Gastrocnemius medialis (tissue), 4 donors: ENCODE measurements around the gene RBM6. TPM values are rescaled to one million over a fixed set of nuclear protein-coding genes. Genes with fewer than 3 reads are reported as not detected.

ENCODE experiments used
- ATAC-seq, 2 donors: fragments of 150-250 bp; one replicate each; pipeline ENCODE4 v1.9.1; 2016
- DNase-seq, 2 donors: peaks; one replicate each; pipeline ENCODE4 v3.0.0-alpha.2; 2019
- H3K27ac ChIP-seq, 4 donors: fragments of 200-600 bp; sonication (generic); 1 replicate in 1 of 4; 2 replicates in 3 of 4; pipeline ENCODE4 v1.5.1; 2016 to 2018; ENCODE audit warnings: mild to moderate bottlenecking in 2 of 4, moderate library complexity in 1 of 4
- H3K27me3 ChIP-seq, 3 donors: fragments of 200-600 bp; sonication (generic) in 2 of 3; 1 replicate in 1 of 3; 2 replicates in 2 of 3; pipeline versions ENCODE4 v1.5.1 to v1.6.0; 2016 to 2019; ENCODE audit warnings: mild to moderate bottlenecking in 1 of 3, moderate library complexity in 1 of 3
- H3K36me3 ChIP-seq, 2 donors: fragments of 200-600 bp; sonication (generic) in 1 of 2; one replicate each; pipeline ENCODE4 v1.5.1; 2017 to 2018
- H3K4me1 ChIP-seq, 2 donors: fragments of 200-600 bp; sonication (generic) in 1 of 2; one replicate each; pipeline ENCODE4 v1.5.1; 2016 to 2017; ENCODE audit warnings: mild to moderate bottlenecking in 2 of 2
- H3K4me3 ChIP-seq, 4 donors: fragments of 200-600 bp; sonication (generic) in 3 of 4; 1 replicate in 1 of 4; 2 replicates in 3 of 4; pipeline ENCODE4 v1.5.1; 2016 to 2019; ENCODE audit warnings: mild to moderate bottlenecking in 2 of 4
- H3K9me3 ChIP-seq, 3 donors: fragments of 200-600 bp; sonication (generic) in 2 of 3; 1 replicate in 1 of 3; 2 replicates in 2 of 3; pipeline ENCODE4 v1.5.1; 2016 to 2019
- CTCF ChIP-seq, 5 experiments: fragments of 450-650 bp in 3 of 5; fragments of 200-600 bp in 2 of 5; sonication (generic) in 2 of 5; IDR thresholded peaks in 4 of 5; conservative IDR thresholded peaks in 1 of 5; 1 replicate in 4 of 5; 2 replicates in 1 of 5; pipeline ENCODE4 v1.5.1; 2016 to 2019; ENCODE audit warnings: antibody characterized with exemption in 5 of 5, mild to moderate bottlenecking in 3 of 5, moderate library complexity in 3 of 5
- POLR2A ChIP-seq, 2 donors: fragments of 450-650 bp; IDR thresholded peaks; one replicate each; pipeline ENCODE4 v1.6.1; 2017; ENCODE audit warnings: antibody characterized with exemption in 2 of 2, mild to moderate bottlenecking in 2 of 2, moderate library complexity in 2 of 2
- in situ Hi-C, 4 donors: fragments of 200-750 bp; cut with MboI; loops; one replicate each; pipeline versions ENCODE4 v1.15.0 to v1.8.0; 2017; ENCODE audit warnings: low sequenced_read_pairs in 4 of 4
- intact Hi-C: fragments of 100-400 bp; cut with DNase I; formaldehyde crosslinking; loops from one replicate; pipeline ENCODE4 v1.15.1; 2023; ENCODE audit warnings: low total_unique reads
- total RNA-seq, 4 donors: library from RNA; depleted of rRNA; stranded (reverse); fragments of >200 nt; gene quantifications; one replicate each; pipeline versions ENCODE4 v1.1.0 to v1.2.3, GENCODE V29; 2016

Gene RBM6
- total RNA-seq, 4 donors from 2014 or later: 27.2 to 55.6 (median 30.6) TPM

- Histone ChIP-seq H3K27me3 (no peaks in the 10 kb centered on the region), H3K4me1 (peaks cover 10 to 17% of the 10 kb centered on the region in 2 donors), H3K27ac (no peak overlapping the region), H3K9me3 (no peaks in the 10 kb centered on the region), H3K36me3 (no peaks in the 10 kb centered on the region), H3K4me3 (no peak overlapping the region)
- no peak for DNase-seq
- no peak for ATAC-seq
- intact Hi-C loops: no loop called here
- in situ Hi-C loops: no loop called here
- TF ChIP-seq CTCF (IDR thresholded peaks at IDR 0.05 in 4 of 5, conservative IDR thresholded peaks at IDR 0.05 in 1 of 5): no peak
- TF ChIP-seq POLR2A (IDR thresholded peaks at IDR 0.05): no peak
Observed at GRCh38 chr3:49952924-49953323, 13.0 kb downstream of the RBM6 start.

DNA sequence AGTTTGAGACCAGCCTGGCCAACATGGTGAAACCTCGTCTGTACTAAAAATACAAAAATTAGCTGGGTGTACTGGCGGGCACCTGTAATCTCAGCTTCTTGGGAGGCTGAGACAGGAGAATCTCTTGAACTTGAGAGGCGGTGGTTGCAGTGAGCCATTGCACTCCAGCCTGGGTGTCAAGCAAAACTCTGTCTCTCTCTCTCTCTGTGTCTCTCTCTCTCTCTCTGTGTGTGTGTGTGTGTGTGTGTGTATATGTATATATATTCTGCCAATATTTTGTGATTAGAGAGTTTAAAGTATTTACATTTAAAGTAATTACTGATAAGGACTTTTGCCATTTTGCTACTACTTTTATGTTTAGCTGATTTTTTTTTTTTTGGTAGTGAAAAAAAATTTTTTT lies 15.7 kb downstream of the RBM6 start:
- DNase-seq (no peak), ATAC-seq (no peak)
- H3K4me3 ChIP-seq: no peak overlapping the region
- H3K27me3 ChIP-seq: no peaks in the 10 kb centered on the region
- intact Hi-C loops (no loop called here), in situ Hi-C loops (no loop called here)
- no peaks in the 10 kb centered on the region for H3K9me3 ChIP-seq
- no peak overlapping the region for H3K27ac ChIP-seq
- peaks cover 0 to 9% of the 10 kb centered on the region in 2 donors for H3K4me1 ChIP-seq
- no peaks in the 10 kb centered on the region for H3K36me3 ChIP-seq
- no peak for TF ChIP-seq CTCF (IDR thresholded peaks at IDR 0.05 in 4 of 5, conservative IDR thresholded peaks at IDR 0.05 in 1 of 5)
- no peak for TF ChIP-seq POLR2A (IDR thresholded peaks at IDR 0.05)

DNA sequence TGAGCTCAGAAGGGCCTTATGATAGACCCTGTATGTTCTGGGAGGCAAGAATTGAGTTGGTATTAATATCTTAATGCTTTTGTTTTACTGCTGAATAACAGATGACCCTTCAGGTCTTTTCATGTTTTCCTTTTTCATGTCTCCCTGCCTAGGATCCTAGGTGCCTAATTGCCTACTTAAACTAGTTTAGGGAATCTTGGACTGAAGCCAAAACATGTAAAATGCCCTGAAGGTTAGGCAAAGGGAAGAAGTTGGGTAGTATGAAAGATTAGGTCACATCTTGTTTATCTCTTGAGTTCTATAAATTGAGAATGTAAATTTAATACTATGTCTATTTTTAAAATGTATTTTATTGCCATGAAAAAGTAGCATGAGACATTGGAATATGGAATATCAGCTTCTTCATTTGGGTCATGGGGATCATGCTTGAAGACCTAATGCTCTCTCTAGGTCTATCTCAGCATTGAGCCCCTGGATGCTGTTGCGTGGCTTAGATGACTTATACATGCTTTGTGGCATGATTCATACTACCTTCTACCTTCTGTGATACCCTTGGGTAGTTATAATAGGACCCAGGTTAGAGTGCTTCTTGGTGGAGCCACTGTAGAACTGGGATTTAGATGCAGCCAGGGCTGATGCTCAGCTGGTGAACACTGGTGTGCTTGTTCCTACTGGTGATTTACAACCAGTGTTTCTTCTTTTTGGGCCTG lies 26.4 kb downstream of the RBM6 start:
- in situ Hi-C loops (no loop called here), intact Hi-C loops (no loop called here)
- ATAC-seq (no peak), DNase-seq (no peak)
- no peak for TF ChIP-seq POLR2A (IDR thresholded peaks at IDR 0.05)
- TF ChIP-seq CTCF (IDR thresholded peaks at IDR 0.05 in 4 of 5, conservative IDR thresholded peaks at IDR 0.05 in 1 of 5): no peak
- Histone ChIP-seq H3K36me3 (no peaks in the 10 kb centered on the region), H3K9me3 (no peaks in the 10 kb centered on the region), H3K4me1 (peaks cover 0 to 8% of the 10 kb centered on the region in 2 donors), H3K27ac (no peak overlapping the region), H3K4me3 (no peak overlapping the region), H3K27me3 (no peaks in the 10 kb centered on the region)

DNA sequence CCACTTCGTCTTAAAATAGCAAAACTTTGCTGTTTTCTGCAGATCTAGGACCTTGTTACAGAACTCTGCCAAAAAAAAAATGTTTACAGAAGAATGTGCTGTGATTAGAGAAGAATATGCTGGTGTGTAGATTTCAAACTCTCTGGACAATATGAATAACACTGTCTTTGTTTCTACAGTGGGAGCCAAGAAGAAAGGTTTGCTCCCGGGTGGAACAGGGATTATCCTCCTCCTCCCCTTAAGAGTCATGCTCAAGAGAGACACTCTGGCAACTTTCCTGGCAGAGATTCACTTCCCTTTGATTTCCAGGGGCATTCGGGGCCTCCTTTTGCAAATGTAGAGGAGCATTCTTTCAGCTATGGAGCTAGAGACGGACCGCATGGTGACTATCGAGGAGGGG lies 27.3 kb downstream of the RBM6 start:
- Histone ChIP-seq H3K27me3 (no peaks in the 10 kb centered on the region), H3K4me1 (peaks cover 0 to 8% of the 10 kb centered on the region in 2 donors), H3K9me3 (no peaks in the 10 kb centered on the region), H3K27ac (no peak overlapping the region), H3K4me3 (no peak overlapping the region), H3K36me3 (peaks cover 0 to 5% of the 10 kb centered on the region in 2 donors)
- intact Hi-C loops: no loop called here
- ATAC-seq: no peak
- in situ Hi-C loops: no loop called here
- TF ChIP-seq CTCF (IDR thresholded peaks at IDR 0.05 in 4 of 5, conservative IDR thresholded peaks at IDR 0.05 in 1 of 5): no peak
- TF ChIP-seq POLR2A (IDR thresholded peaks at IDR 0.05): no peak
- no peak for DNase-seq

DNA sequence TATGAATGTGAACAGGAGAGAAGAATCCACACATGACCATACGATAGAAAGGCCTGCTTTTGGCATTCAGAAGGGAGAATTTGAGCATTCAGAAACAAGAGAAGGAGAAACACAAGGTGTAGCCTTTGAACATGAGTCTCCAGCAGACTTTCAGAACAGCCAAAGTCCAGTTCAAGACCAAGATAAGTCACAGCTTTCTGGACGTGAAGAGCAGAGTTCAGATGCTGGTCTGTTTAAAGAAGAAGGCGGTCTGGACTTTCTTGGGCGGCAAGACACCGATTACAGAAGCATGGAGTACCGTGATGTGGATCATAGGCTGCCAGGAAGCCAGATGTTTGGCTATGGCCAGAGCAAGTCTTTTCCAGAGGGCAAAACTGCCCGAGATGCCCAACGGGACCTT lies 28.4 kb downstream of the RBM6 start:
- Histone ChIP-seq H3K36me3 (peaks cover 0 to 15% of the 10 kb centered on the region in 2 donors), H3K27me3 (no peaks in the 10 kb centered on the region)

More for the DNA sequence above, 28.4 kb downstream of the RBM6 start:
- H3K9me3 ChIP-seq: no peaks in the 10 kb centered on the region
- H3K4me3 ChIP-seq: no peak overlapping the region
- intact Hi-C loops (no loop called here), in situ Hi-C loops (no loop called here)
- no peak overlapping the region for H3K27ac ChIP-seq
- DNase-seq (no peak), ATAC-seq (no peak)
- TF ChIP-seq POLR2A (IDR thresholded peaks at IDR 0.05): no peak
- no peak for TF ChIP-seq CTCF (IDR thresholded peaks at IDR 0.05 in 4 of 5, conservative IDR thresholded peaks at IDR 0.05 in 1 of 5)
- peaks cover 0 to 8% of the 10 kb centered on the region in 2 donors for H3K4me1 ChIP-seq
